PC-9 (cell line): ENCODE data around the gene UBE2E2. TPM values are rescaled to one million over a fixed set of nuclear protein-coding genes. Genes with fewer than 3 reads are reported as not detected.

Experiments used
- BruUV-seq: library from RNA; stranded (reverse); fragments of 400-500 nt; replicated peaks from 2 replicates; lab custom pipeline; 2021; lab: Mats Ljungman, UMichigan
- CTCF ChIA-PET: fragments of 300-600 bp; sonication (Branson Sonifier 250); formaldehyde crosslinking; loops from one replicate; lab custom pipeline; 2022; ENCODE audit warnings: antibody characterized with exemption; lab: Charles Lee
- POLR2A ChIA-PET: fragments of 300-600 bp; sonication (Branson Sonifier 250); formaldehyde crosslinking; loops from one replicate; lab custom pipeline; 2022; ENCODE audit warnings: antibody characterized with exemption; ENCODE audit not compliant: unreplicated experiment; lab: Charles Lee
- DNase-seq, 2 experiments: peaks; one replicate each; pipeline versions ENCODE4 v3.0.0 to v3.0.0-alpha.2; 2015 to 2022; ENCODE audit warnings: mixed read lengths in 1 of 2
- H2AFZ ChIP-seq: fragments of 200-600 bp; sonication (generic); 2 replicates; pipeline ENCODE4 v1.8.1; 2017; ENCODE audit warnings: antibody characterized with exemption
- H3F3A ChIP-seq: fragments of 200-600 bp; sonication (generic); 2 replicates; pipeline ENCODE4 v1.8.1; 2017; ENCODE audit warnings: antibody characterized with exemption, mild to moderate bottlenecking, low read depth; ENCODE audit not compliant: insufficient read depth
- H3K27ac ChIP-seq: fragments of 200-600 bp; sonication (generic); 2 replicates; pipeline ENCODE4 v1.6.1; 2016; ENCODE audit warnings: mixed run types
- H3K27me3 ChIP-seq: fragments of 200-600 bp; sonication (generic); 2 replicates; pipeline ENCODE4 v1.6.1; 2016; ENCODE audit warnings: low read depth, mixed run types; ENCODE audit not compliant: insufficient read depth
- H3K36me3 ChIP-seq: fragments of 200-600 bp; sonication (generic); 2 replicates; pipeline ENCODE4 v1.6.1; 2016; ENCODE audit warnings: low read depth, mixed run types
- H3K4me1 ChIP-seq: fragments of 200-600 bp; sonication (generic); replicated peaks from 2 replicates; pipeline ENCODE4 v1.6.1; 2016; ENCODE audit warnings: mixed run types; ENCODE audit not compliant: insufficient read depth
- H3K4me2 ChIP-seq: fragments of 200-600 bp; sonication (generic); 2 replicates; pipeline ENCODE4 v1.6.1; 2017; ENCODE audit warnings: mixed run types
- H3K4me3 ChIP-seq: fragments of 200-600 bp; sonication (generic); 2 replicates; pipeline ENCODE4 v1.6.1; 2016; ENCODE audit warnings: mixed run types
- H3K79me2 ChIP-seq: fragments of 200-600 bp; sonication (generic); 2 replicates; pipeline ENCODE4 v1.6.1; 2017; ENCODE audit warnings: low read depth, mixed run types
- H3K9me2 ChIP-seq: fragments of 200-600 bp; sonication (generic); 2 replicates; pipeline ENCODE4 v1.8.1; 2017; ENCODE audit warnings: mild to moderate bottlenecking; ENCODE audit not compliant: insufficient read depth
- H3K9me3 ChIP-seq: fragments of 200-600 bp; sonication (generic); 2 replicates; pipeline ENCODE4 v1.8.1; 2016; ENCODE audit warnings: low read depth; ENCODE audit not compliant: insufficient read depth
- H4K20me1 ChIP-seq: fragments of 200-600 bp; sonication (generic); 2 replicates; pipeline ENCODE4 v1.8.1; 2017; ENCODE audit not compliant: insufficient read depth
- EZH2 ChIP-seq: fragments of 200-600 bp; sonication (generic); IDR thresholded peaks from 2 replicates; pipeline ENCODE4 v1.8.0; 2017; ENCODE audit warnings: antibody characterized with exemption, low read depth
- intact Hi-C: fragments of 100-400 bp; cut with micrococcal nuclease; formaldehyde crosslinking; loops from one replicate; pipeline ENCODE4 v1.10.0; 2022; ENCODE audit not compliant: unreplicated experiment
- total RNA-seq: library from RNA; stranded (reverse); gene quantifications from 2 replicates; pipeline ENCODE4 v1.2.3, GENCODE V29; 2021
- TF ChIP-seq, protein P1 (sequence below): fragments of 200-600 bp; sonication (generic); conservative IDR thresholded peaks from 2 replicates; pipeline ENCODE4 v1.6.1; 2017; ENCODE audit warnings: mixed run types, antibody characterized with exemption, mild to moderate bottlenecking, moderate library complexity

UBE2E2 gene
- total RNA-seq, 1 experiment from 2014 or later: 48.7 TPM

DNA sequence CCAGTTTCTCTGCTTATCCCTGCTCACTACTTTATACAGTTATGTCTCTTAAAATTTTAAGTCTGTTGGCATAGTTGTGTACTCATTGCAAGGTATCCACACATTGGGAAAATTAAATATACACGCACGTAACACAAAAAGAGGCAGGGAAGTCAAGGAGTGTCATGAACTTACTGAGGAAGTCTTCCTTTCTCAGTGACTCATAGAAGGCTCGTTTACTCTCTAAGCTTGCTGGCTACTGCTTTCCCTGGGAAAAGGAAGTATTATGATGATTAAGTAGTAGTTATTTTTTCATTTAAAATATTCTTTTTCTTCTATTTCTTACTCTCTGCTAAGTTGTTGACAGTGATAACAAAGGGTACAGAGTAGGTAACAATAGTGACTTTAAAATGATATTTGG, 287.3 kb downstream of the UBE2E2 start:
- peak in 1 of 2 experiments; percentile 43 for DNase-seq
- H3K79me2 ChIP-seq: no peaks in the 10 kb centered on the region
- no peaks in the 10 kb centered on the region for H3K9me2 ChIP-seq
- no peaks in the 10 kb centered on the region for H4K20me1 ChIP-seq
- ChIA-PET CTCF (interaction anchor here (0.6 kb wide), 1 partner anchor 364 kb away, joined by 9 read pairs; no protein-coding TSS in a partner anchor), POLR2A (no interaction called here)
- TF ChIP-seq, protein P1, sequence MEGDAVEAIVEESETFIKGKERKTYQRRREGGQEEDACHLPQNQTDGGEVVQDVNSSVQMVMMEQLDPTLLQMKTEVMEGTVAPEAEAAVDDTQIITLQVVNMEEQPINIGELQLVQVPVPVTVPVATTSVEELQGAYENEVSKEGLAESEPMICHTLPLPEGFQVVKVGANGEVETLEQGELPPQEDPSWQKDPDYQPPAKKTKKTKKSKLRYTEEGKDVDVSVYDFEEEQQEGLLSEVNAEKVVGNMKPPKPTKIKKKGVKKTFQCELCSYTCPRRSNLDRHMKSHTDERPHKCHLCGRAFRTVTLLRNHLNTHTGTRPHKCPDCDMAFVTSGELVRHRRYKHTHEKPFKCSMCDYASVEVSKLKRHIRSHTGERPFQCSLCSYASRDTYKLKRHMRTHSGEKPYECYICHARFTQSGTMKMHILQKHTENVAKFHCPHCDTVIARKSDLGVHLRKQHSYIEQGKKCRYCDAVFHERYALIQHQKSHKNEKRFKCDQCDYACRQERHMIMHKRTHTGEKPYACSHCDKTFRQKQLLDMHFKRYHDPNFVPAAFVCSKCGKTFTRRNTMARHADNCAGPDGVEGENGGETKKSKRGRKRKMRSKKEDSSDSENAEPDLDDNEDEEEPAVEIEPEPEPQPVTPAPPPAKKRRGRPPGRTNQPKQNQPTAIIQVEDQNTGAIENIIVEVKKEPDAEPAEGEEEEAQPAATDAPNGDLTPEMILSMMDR: no peak
- no peak for TF ChIP-seq EZH2
- intact Hi-C loops: no loop called here
- H3K4me3 ChIP-seq: no peak overlapping the region
- no peaks in the 10 kb centered on the region for H3F3A ChIP-seq
- H3K36me3 ChIP-seq: no peaks in the 10 kb centered on the region
- no peaks in the 10 kb centered on the region; the same call in 1 of the 2 replicates for H3K9me3 ChIP-seq
- no peaks in the 10 kb centered on the region for H3K27me3 ChIP-seq
- peak overlapping the region; percentile 21; the same call in 1 of the 2 replicates for H3K27ac ChIP-seq
- no peak overlapping the region for H2AFZ ChIP-seq
- peaks cover 30% of the 10 kb centered on the region for H3K4me1 ChIP-seq
- H3K4me2 ChIP-seq: peak overlapping the region; percentile 19
- BruUV-seq: no TSS peak

DNA sequence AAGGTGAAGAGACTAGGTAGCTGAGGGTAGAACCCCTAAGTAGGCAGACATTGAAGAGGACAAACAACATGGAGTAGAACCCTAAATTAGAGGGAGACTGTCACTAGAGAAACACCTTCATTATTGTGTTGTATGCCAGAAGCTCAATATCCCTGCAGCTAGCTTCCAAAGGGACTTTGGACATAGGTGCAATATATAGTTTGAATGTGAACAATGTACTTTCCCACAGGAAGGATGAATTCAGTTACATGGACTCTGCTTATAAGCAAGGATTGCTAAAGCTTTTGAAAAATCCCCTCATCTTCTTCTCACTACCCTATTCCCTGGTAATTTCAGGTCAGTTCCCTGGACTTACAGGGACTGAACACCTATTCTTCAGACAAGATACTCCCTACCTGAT, 288.9 kb downstream of the UBE2E2 start:
- Histone ChIP-seq H3K9me2 (no peaks in the 10 kb centered on the region), H3K79me2 (0 out of 2 replicates have a peak, but pooled peaks cover 3% of the 10 kb centered on the region), H3K4me2 (no peak overlapping the region), H3K36me3 (no peaks in the 10 kb centered on the region), H3K27ac (no peak overlapping the region), H3K4me1 (peaks cover 36% of the 10 kb centered on the region), H2AFZ (no peak overlapping the region), H3K27me3 (no peaks in the 10 kb centered on the region), H3K4me3 (no peak overlapping the region), H3F3A (no peaks in the 10 kb centered on the region), H3K9me3 (no peaks in the 10 kb centered on the region), H4K20me1 (no peaks in the 10 kb centered on the region)
- BruUV-seq: no TSS peak
- no peak for DNase-seq
- ChIA-PET POLR2A (interaction anchor here (0.7 kb wide), 1 partner anchor 289 kb away, joined by 11 read pairs; no protein-coding TSS in a partner anchor), CTCF (no interaction called here)
- TF ChIP-seq, protein P1: no peak
- TF ChIP-seq EZH2: no peak
- intact Hi-C loops: no loop called here

DNA sequence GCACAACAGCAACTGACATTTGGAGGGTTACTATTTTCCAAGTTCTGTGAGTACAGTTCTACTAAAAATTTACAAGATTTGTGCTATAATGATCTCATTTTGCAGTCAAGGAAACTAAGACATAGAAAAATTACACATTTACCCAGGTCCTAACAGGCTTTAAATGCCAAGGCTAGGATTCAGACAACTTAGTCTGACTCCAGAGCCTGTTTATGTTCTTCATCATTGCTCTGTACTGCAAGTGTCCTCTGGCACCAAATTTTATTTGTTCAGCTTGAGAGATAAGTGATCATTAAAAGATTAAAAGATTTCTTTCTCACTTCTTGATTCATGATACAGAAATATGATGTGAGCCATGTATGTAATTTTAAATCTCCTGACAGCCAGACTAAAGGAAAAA, 290.8 kb downstream of the UBE2E2 start:
- TF ChIP-seq, protein P1: no peak
- no peak for TF ChIP-seq EZH2
- Histone ChIP-seq H3K9me2 (no peaks in the 10 kb centered on the region), H3K4me2 (peak overlapping the region; percentile 21; the same call in 1 of the 2 replicates), H3F3A (no peaks in the 10 kb centered on the region), H3K4me3 (no peak overlapping the region), H3K27me3 (no peaks in the 10 kb centered on the region), H3K9me3 (no peaks in the 10 kb centered on the region), H2AFZ (no peak overlapping the region), H3K36me3 (no peaks in the 10 kb centered on the region), H3K79me2 (0 out of 2 replicates have a peak, but pooled peaks cover 3% of the 10 kb centered on the region), H3K27ac (no peak overlapping the region), H4K20me1 (no peaks in the 10 kb centered on the region), H3K4me1 (peaks cover 36% of the 10 kb centered on the region)
- POLR2A ChIA-PET: no interaction called here
- no TSS peak for BruUV-seq
- intact Hi-C loops: no loop called here
- CTCF ChIA-PET: no interaction called here
- no peak for DNase-seq
